ENCODE measurements around the gene EBP.
"Not testable (repeated sequence)": the region's sequence is repeated elsewhere in the genome, so short reads cannot be mapped to it uniquely, and the experiment has no call there.

Gene EBP

GRCh38 chrX:48496660-48497059 lies 24.9 kb upstream of the EBP start:
- no peak for DNase-seq

DNA sequence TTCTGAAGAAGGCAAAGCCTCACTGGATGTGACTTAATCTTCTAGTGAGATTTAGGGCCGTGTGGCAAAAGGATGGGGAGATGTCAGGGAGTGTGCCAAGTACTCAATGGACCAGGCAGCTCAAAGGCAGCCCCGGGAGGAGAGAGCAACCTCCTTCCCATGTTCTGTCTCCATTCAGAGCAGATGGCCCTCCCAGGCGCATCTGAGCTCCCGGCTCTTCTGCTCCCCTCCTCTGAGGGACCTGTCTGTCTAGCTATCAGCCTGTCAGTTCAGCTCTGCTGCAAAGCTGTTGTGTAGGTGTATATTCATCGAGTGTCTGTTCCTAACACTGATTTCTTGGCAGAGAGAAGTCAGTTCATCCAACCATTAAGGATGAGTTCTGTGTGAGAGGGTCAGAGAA lies 23.7 kb upstream of the EBP start:
- DNase-seq: no peak

GRCh38 chrX:48498374-48498809 lies 23.2 kb upstream of the EBP start:
- no peak for DNase-seq

GRCh38 chrX:48504261-48504660 lies 17.3 kb upstream of the EBP start:
- DNase-seq: no peak

- no peak for DNase-seq
Observed at GRCh38 chrX:48505481-48505880, 16.1 kb upstream of the EBP start.

- DNase-seq: no peak
Observed at GRCh38 chrX:48507246-48507645, 14.4 kb upstream of the EBP start.

GRCh38 chrX:48508400-48509244 lies 13.0 kb upstream of the EBP start, which contains the start of gene PORCN:
TSS of gene PORCN (plus strand) at chrX:48508992. CDS start at chrX:48509821, 829 bp downstream.
- DNase-seq: peak; percentile 77 to 83

GRCh38 chrX:48509245-48509590 lies 12.4 kb upstream of the EBP start:
- peak in 1 of 2 donors; percentile 28 for DNase-seq

- DNase-seq: no peak
Observed at GRCh38 chrX:48509619-48510018, 12.0 kb upstream of the EBP start.

GRCh38 chrX:48511560-48511959 lies 10.0 kb upstream of the EBP start:
- DNase-seq: no peak

DNA sequence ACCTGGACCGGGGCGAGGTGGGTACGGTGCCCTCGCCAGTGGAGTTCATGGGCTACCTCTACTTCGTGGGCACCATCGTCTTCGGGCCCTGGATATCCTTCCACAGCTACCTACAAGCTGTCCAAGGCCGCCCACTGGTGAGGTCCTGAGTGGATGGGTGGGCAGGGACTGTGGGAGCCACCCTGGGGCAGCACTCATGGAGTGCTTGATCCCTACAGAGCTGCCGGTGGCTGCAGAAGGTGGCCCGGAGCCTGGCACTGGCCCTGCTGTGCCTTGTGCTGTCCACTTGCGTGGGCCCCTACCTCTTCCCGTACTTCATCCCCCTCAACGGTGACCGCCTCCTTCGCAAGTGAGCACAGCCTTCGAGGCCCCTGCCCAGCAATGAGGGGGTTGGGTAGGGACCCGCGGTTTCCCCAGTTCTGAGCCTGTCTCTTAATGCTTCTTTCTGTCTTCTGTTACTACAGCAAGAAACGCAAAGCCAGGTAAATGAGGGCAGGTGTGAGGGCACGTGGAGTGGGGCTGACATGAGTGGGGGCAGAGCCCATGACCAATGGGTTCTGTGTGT lies 9.2 kb upstream of the EBP start:
- DNase-seq: no peak

DNA sequence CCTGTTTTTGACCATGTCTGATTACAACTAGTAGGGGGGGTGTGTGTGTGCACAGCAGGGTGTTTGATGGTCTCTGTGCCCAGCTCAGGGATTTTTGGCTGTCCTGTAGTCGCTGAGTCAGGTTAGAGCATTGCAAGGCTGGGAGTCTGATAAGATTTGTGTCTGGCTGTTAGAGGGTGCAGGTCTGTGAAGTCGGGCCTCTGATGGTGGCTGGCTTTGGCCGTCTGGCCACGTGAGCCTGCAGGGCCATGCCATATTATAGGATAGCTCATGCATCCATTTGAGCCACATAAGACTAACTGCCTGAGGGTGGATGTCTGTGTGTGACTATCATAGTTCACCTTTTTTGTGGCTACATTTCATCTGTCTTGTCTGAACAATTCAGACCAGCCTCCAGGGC lies 7.9 kb upstream of the EBP start:
- no peak for DNase-seq

- DNase-seq: no peak
Observed at GRCh38 chrX:48514126-48514806, 7.3 kb upstream of the EBP start.

DNA sequence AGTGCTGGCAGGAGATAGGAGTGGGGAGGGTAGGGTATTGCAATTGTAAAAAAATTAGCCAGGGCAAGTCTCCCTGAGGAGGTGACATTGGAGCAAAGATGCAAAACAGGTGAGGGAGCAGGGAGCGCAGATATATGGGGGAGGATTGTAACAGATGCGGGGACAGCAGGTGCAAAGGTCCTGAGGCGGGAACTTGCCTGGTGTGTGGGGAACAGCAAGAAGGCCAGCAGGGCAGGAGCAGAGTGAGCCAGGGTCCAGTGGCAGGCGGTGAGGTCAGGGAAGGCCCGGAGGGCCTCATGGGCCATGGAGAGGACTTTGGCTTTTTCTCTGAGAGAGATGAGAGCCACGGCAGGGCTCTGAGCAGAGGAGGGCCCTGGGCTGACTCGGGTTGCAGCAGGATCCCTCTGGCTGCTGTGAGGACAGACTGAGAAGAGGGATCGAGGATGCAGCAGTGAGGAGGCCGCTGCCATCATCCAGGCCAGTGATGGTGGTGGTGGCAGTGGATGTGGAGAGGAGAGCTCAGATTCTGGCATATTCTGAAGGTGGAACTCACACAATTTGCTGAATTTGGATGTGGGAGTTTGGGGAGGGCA lies 6.6 kb upstream of the EBP start:
- DNase-seq: no peak

DNA sequence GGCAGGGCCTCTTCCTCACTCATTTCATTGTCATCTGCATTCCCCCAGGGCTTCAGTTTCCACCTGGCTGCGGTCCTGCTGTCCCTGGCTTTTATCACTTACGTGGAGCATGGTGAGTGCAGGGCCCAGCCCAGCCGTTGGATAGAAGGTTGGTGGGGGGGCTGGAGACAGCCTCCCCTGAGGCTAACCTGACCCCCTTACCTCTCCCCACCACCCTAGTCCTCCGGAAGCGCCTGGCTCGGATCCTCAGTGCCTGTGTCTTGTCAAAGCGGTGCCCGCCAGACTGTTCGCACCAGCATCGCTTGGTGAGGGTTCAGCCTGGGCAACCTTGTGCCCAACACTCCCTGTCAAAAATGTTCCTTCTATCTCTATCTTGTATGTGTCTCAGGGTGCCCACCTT lies 5.8 kb upstream of the EBP start:
- DNase-seq: no peak

DNA sequence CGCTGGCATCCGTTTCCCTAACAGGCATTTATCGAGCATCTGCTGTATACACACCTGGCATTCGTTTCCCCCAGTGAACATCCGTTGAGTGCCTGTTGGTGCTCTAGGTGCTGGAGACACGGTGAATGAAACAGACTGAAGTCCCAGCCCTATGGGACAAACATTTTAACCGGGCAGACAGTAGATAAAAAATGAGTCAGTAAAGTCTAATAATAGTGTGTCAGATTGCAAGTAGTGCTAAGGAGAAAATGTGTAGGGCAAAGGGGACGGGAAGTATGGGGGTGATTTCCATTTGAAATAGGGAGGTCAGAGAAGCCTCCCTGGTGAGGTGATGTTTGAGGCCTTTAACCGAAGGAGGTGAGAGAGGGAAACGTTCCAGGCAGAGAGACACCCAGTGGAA lies 5.3 kb upstream of the EBP start:
- no peak for DNase-seq

- DNase-seq: no peak
Observed at GRCh38 chrX:48516987-48517386, 4.6 kb upstream of the EBP start.

DNA sequence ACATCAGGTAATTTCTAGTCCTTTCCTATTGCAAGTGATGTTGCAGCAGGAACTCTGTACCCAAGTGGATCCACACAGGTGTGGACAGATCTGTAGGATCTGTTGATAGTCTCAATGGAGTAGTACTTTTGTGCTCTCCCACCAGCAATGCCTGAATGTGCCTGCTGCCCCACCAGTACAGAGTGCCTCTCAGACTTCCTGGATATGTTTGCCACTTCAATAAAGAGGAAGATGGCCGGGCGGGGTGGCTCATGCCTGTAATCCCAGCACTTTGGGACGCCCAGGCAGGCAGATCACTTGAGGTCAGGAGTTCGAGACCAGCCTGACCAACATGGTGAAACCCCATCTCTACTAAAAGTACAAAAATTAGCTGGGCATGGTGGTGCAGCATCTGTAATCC lies 2.1 kb upstream of the EBP start:
- DNase-seq: not testable (repeated sequence)

DNA sequence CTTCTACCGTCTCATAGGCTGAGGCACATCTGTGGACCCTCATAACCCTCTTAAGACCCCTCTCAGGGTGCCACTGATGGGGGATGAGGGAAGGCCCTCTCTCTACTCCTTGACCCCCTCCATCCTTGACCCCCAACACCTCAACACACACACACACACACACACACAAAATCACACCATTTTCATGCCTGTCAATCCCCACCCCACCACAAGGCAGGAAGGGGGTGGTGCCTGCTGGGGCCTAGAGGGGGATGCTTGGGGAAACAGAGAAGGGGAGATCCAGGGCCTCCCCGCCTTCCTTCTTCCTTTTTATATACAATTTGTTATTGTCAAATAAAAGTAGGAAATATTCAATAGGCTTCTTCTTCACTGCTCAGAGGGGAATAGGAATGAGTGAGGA lies 1.2 kb upstream of the EBP start:
- DNase-seq: peak; percentile 20 to 52

DNA sequence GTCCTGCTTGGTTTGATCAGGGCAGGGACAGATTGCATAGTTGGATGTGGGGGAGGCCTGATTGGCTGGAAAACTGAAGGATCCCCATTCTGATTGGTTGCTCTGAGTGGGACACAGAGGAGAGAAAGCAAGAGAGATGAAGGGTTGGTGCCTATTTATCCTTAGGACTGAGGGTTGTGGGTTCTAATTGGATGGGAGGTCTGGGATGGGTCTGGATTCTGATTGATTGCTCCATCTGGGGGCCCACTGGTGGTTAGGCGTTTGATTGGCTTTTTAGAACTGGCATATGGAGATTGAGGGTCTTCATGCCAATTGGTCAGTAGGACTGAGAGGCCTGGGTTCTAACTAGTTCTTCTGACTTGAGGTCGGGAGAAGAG lies 644 bp upstream of the EBP start:
- no peak for DNase-seq

DNA sequence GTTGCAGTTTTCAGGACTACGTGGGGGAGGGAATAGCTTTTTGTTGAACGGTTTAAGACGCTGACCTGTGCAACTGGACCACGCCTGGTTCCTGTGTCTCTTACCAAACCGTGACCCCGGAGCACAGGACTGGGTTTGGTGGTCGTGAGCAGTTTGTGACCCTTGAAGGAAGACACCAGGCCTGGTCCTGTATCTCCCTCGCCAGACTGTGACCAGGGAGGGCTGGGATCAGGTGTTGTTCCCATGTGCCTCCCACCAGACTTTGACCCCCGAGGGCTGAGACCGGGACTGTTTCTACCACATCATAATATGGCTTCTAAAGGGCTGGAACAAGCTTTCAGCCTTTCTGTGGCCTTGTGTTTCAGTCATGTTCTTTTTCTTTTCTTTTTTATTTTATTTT lies 683 bp downstream of the EBP start:
- no peak for DNase-seq

DNA sequence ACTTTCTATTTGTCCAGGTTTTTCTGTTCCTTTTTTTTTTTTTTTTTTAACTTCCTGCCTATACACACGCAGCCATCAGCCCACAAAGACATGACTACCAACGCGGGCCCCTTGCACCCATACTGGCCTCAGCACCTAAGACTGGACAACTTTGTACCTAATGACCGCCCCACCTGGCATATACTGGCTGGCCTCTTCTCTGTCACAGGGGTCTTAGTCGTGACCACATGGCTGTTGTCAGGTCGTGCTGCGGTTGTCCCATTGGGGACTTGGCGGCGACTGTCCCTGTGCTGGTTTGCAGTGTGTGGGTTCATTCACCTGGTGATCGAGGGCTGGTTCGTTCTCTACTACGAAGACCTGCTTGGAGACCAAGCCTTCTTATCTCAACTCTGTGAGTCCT lies 2.1 kb downstream of the EBP start:
- DNase-seq: no peak

DNA sequence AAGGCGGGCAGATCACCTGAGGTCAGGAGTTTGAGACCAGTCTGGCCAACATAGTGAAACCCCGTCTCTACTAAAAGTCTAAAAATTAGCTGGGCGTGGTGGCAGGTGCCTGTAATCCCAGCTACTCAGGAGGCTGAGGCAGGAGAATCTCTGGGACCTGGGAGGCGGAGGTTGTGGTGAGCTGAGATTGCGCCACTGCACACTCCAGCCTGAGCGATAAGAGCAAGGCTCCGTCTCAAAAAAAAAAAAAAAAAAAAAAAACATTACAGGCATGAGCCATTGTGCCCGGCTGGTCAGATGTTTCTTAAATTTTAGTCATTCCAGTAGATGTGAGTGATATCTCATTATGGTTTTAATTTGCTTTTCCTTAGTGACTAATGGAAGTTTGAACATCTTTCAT lies 4.2 kb downstream of the EBP start:
- DNase-seq: not testable (repeated sequence)

GRCh38 chrX:48530736-48531135 lies 9.1 kb downstream of the EBP start:
- no peak for DNase-seq

Data from CD4-positive, alpha-beta T cell treated with Interferon alpha-2 for 1 hour (primary cell).